Liver (tissue), 9 donors: ENCODE data around the gene GNG3. TPM values are rescaled to one million over a fixed set of nuclear protein-coding genes. Genes with fewer than 3 reads are reported as not detected.

Source experiments
- DNase-seq: peaks from one replicate; pipeline ENCODE4 v3.0.0-alpha.2; 2017; ENCODE audit warnings: low spot score
- H3K27ac ChIP-seq, 2 donors: one replicate each; pipeline ENCODE4 v1.7.0; 2013; ENCODE audit warnings: inconsistent platforms in 2 of 2, low read length in 2 of 2, control low read depth in 1 of 2, low read depth in 1 of 2, mild to moderate bottlenecking in 1 of 2
- H3K27me3 ChIP-seq, 4 donors: one replicate each; pipeline versions ENCODE4 v1.6.1 to v1.7.0; 2013; ENCODE audit warnings: low read length in 3 of 4, inconsistent platforms in 1 of 4, mild to moderate bottlenecking in 1 of 4, moderate library complexity in 1 of 4; ENCODE audit not compliant: control insufficient read depth in 4 of 4, insufficient read depth in 4 of 4
- H3K36me3 ChIP-seq, 4 donors: one replicate each; pipeline versions ENCODE4 v1.6.1 to v1.7.0; 2013; ENCODE audit warnings: low read length in 3 of 4, mild to moderate bottlenecking in 3 of 4, low read depth in 1 of 4, moderate library complexity in 1 of 4; ENCODE audit not compliant: control insufficient read depth in 4 of 4, insufficient read depth in 3 of 4
- H3K4me1 ChIP-seq, 4 donors: one replicate each; pipeline versions ENCODE4 v1.6.1 to v1.7.0; 2013; ENCODE audit warnings: low read length in 3 of 4, mild to moderate bottlenecking in 3 of 4, moderate library complexity in 1 of 4; ENCODE audit not compliant: control insufficient read depth in 4 of 4, insufficient read depth in 4 of 4
- H3K4me3 ChIP-seq, 3 donors: one replicate each; pipeline versions ENCODE4 v1.6.1 to v1.7.0; 2013; ENCODE audit warnings: low read length in 3 of 3, control low read depth in 1 of 3, low read depth in 1 of 3, mild to moderate bottlenecking in 1 of 3
- H3K9ac ChIP-seq, 2 donors: one replicate each; pipeline ENCODE4 v1.7.0; 2013; ENCODE audit warnings: low read length in 2 of 2, mild to moderate bottlenecking in 2 of 2, moderate library complexity in 2 of 2, control low read depth in 1 of 2, low read depth in 1 of 2
- H3K9me3 ChIP-seq, 4 donors: one replicate each; pipeline versions ENCODE4 v1.6.1 to v1.7.0; 2013; ENCODE audit warnings: low read length in 3 of 4; ENCODE audit not compliant: control insufficient read depth in 4 of 4
- EGR1 ChIP-seq, 2 donors: IDR thresholded peaks; 2 replicates each; pipeline ENCODE4 v1.6.1; 2016 to 2018; ENCODE audit warnings: antibody characterized with exemption in 2 of 2, low read depth in 2 of 2
- FOXA1 ChIP-seq: IDR thresholded peaks from 2 replicates; pipeline ENCODE4 v1.6.1; 2016; ENCODE audit warnings: antibody characterized with exemption
- FOXA2 ChIP-seq: IDR thresholded peaks from 2 replicates; pipeline ENCODE4 v1.6.1; 2016; ENCODE audit warnings: antibody characterized with exemption
- HNF4A ChIP-seq, 2 donors: conservative IDR thresholded peaks; 2 replicates each; pipeline ENCODE4 v1.6.1; 2016; ENCODE audit warnings: antibody characterized with exemption in 2 of 2, mild to moderate bottlenecking in 2 of 2
- HNF4G ChIP-seq: IDR thresholded peaks from 2 replicates; pipeline ENCODE4 v1.6.1; 2016; ENCODE audit warnings: antibody characterized with exemption
- JUND ChIP-seq, 2 donors: IDR thresholded peaks; 2 replicates each; pipeline ENCODE4 v1.6.1; 2016; ENCODE audit warnings: antibody characterized with exemption in 2 of 2
- NR2F2 ChIP-seq: IDR thresholded peaks from 2 replicates; pipeline ENCODE4 v1.6.1; 2016; ENCODE audit warnings: antibody characterized with exemption
- RAD21 ChIP-seq, 2 donors: IDR thresholded peaks; 2 replicates each; pipeline ENCODE4 v1.6.1; 2016; ENCODE audit warnings: antibody characterized with exemption in 2 of 2, mild to moderate bottlenecking in 2 of 2
- RXRA ChIP-seq, 2 donors: IDR thresholded peaks; 2 replicates each; pipeline ENCODE4 v1.6.1; 2017 to 2018; ENCODE audit warnings: antibody characterized with exemption in 2 of 2, mild to moderate bottlenecking in 1 of 2
- SP1 ChIP-seq: IDR thresholded peaks from 2 replicates; pipeline ENCODE4 v1.6.1; 2018; ENCODE audit warnings: antibody characterized with exemption, mild to moderate bottlenecking
- TAF1 ChIP-seq: conservative IDR thresholded peaks from 2 replicates; pipeline ENCODE4 v1.6.1; 2016; ENCODE audit warnings: antibody characterized with exemption, mild to moderate bottlenecking
- YY1 ChIP-seq: IDR thresholded peaks from 2 replicates; pipeline ENCODE4 v1.6.1; 2016; ENCODE audit warnings: antibody characterized with exemption, mild to moderate bottlenecking
- WGBS: extraction: QIAGEN DNeasy Blood & Tissue Kit; methylation state at CpG from one replicate; pipeline ENCODE4 v1.1.7; 2013; 5-methylcytosine and 5-hydroxymethylcytosine counted together
- polyA plus RNA-seq, 2 donors: library from polyadenylated mRNA; stranded (reverse) in 1 of 2; unstranded in 1 of 2; fragments of 200-250 nt in 1 of 2; fragments of >200 nt in 1 of 2; fragmentation: Nextera tagmentation in 1 of 2; extraction: Ambion mirVana in 1 of 2; gene quantifications; one replicate each; pipeline versions ENCODE4 v1.2.1 to v1.2.3, GENCODE V29; 2013 to 2015
- total RNA-seq, 2 donors: library from RNA; depleted of rRNA; stranded (reverse); fragments of >200 nt; gene quantifications; one replicate each; pipeline ENCODE4 v1.2.3, GENCODE V29; 2014
- TF ChIP-seq, protein P1 (sequence below): IDR thresholded peaks from 2 replicates; pipeline ENCODE4 v1.6.1; 2016; ENCODE audit warnings: antibody characterized with exemption
- TF ChIP-seq, protein P2 (sequence below): IDR thresholded peaks from 2 replicates; pipeline ENCODE4 v1.6.1; 2016; ENCODE audit warnings: antibody characterized with exemption
- TF ChIP-seq, protein P3 (sequence below): IDR thresholded peaks from 2 replicates; pipeline ENCODE4 v1.6.1; 2016; ENCODE audit warnings: antibody characterized with exemption
- TF ChIP-seq, protein P4 (sequence below): fragments of 150-350 bp; IDR thresholded peaks from 2 replicates; pipeline ENCODE4 v1.5.1; 2017; ENCODE audit warnings: improper control_type of control experiment, low read depth, low read length; ENCODE audit not compliant: missing input control
- TF ChIP-seq, protein P5 (sequence below): IDR thresholded peaks from 2 replicates; pipeline ENCODE4 v1.6.1; 2016; ENCODE audit warnings: antibody characterized with exemption, mild to moderate bottlenecking
- donor health status: healthy.
- donor health status: healthy.
- donor health status: healthy.
- donor health status: healthy.
- donor health status: healthy.

GNG3 gene
- total and polyA plus RNA-seq, 4 donors: 0.19 TPM; not detected in 3

DNA sequence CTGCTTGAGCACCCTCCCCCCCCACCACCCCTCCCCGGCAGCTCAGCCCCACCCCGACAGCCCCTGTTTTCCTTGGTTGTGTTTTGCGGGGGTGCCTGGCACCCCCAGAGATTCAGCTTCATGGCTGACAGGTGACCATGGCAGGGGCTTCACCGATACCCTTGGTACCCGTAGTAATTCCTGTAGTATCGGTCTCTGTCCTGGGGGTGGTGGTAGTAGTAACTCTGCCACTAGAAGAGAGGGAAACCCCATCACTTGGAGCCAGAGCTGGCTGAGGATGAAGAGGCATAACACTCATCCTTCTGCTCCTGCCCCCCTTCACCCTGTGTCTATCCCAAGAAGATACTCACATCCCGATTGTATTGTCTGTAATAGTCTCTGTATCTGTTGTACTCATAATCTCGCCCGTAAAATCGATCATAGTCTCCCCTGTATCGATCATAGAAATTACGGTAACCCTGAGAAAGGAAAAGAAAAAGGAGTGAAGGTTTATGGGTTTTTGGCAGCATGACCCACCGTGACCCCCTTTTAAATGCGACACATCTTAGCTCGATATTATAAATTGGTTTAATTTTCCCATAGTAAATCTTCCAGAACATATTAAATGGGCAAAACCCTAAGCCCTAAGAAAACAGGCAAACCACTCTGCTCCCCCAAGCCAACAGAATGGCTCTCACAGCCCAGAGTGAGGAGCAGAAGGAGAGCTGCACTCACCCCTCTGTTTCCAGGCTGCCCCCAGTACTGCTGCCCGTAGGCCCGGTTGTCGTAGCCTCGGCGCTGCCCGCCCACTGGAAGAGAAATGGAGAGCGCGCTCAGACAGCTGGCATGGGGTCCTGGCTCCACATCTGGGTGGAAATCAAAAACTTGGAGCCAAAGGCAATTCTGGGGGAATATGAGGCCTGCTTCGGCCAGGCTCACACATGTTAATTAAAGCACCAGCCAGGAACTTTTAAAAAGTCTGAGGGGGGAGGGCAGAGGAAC, 8.0 kb downstream of the GNG3 start:
- H3K27me3 ChIP-seq: no peaks in the 10 kb centered on the region
- H3K4me1 ChIP-seq: peaks cover 8 to 50% (median 35%) of the 10 kb centered on the region in 4 donors
- peaks cover 11 to 56% (median 53%) of the 10 kb centered on the region in 4 donors for H3K36me3 ChIP-seq
- no peak overlapping the region for H3K27ac ChIP-seq
- 95% methylated on average over 24 of the region's 24 CpGs for WGBS
- H3K9me3 ChIP-seq: no peaks in the 10 kb centered on the region
- no peak overlapping the region for H3K4me3 ChIP-seq
- H3K9ac ChIP-seq: no peak overlapping the region
- TF ChIP-seq, protein P1, sequence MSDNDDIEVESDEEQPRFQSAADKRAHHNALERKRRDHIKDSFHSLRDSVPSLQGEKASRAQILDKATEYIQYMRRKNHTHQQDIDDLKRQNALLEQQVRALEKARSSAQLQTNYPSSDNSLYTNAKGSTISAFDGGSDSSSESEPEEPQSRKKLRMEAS: no peak
- TF ChIP-seq FOXA2 (no peak), HNF4G (no peak), RAD21 (IDR thresholded peaks at IDR 0.05) (no peak), TAF1 (no peak), SP1 (no peak), FOXA1 (no peak), EGR1 (IDR thresholded peaks at IDR 0.05; ENCODE audit: low read depth in 2 of 2) (no peak), RXRA (IDR thresholded peaks at IDR 0.05) (no peak), HNF4A (conservative IDR thresholded peaks at IDR 0.05) (no peak), YY1 (no peak), JUND (IDR thresholded peaks at IDR 0.05) (no peak)
- TF ChIP-seq, protein P2, sequence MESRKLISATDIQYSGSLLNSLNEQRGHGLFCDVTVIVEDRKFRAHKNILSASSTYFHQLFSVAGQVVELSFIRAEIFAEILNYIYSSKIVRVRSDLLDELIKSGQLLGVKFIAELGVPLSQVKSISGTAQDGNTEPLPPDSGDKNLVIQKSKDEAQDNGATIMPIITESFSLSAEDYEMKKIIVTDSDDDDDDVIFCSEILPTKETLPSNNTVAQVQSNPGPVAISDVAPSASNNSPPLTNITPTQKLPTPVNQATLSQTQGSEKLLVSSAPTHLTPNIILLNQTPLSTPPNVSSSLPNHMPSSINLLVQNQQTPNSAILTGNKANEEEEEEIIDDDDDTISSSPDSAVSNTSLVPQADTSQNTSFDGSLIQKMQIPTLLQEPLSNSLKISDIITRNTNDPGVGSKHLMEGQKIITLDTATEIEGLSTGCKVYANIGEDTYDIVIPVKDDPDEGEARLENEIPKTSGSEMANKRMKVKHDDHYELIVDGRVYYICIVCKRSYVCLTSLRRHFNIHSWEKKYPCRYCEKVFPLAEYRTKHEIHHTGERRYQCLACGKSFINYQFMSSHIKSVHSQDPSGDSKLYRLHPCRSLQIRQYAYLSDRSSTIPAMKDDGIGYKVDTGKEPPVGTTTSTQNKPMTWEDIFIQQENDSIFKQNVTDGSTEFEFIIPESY: no peak
- TF ChIP-seq, protein P3, sequence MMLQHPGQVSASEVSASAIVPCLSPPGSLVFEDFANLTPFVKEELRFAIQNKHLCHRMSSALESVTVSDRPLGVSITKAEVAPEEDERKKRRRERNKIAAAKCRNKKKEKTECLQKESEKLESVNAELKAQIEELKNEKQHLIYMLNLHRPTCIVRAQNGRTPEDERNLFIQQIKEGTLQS: no peak
- DNase-seq: no peak

DNA sequence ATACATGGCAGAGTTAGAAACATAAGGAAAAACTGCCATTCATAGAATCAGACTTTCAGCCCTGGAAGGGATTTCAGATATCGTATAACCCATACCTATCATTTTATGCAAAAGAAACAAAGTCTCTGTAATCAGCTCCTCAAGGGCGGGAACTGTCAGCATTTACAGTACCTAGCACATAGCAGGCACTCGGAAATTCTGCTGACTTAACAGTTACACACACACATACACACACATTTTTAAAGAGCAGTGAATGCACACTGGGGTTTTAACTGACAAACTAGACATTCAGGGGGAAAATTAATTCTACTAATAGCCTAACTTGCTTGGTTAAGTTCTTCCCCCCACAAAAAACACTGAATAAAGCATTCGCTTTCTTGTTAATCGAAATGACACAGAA, 8.7 kb downstream of the GNG3 start:
- H3K4me1 ChIP-seq: peaks cover 8 to 45% (median 32%) of the 10 kb centered on the region in 4 donors
- no peak overlapping the region for H3K9ac ChIP-seq

More for the DNA sequence above, 8.7 kb downstream of the GNG3 start:
- no peak for DNase-seq
- H3K27me3 ChIP-seq: no peaks in the 10 kb centered on the region
- H3K27ac ChIP-seq: no peak overlapping the region
- no peaks in the 10 kb centered on the region for H3K9me3 ChIP-seq
- peaks cover 15 to 61% (median 60%) of the 10 kb centered on the region in 4 donors for H3K36me3 ChIP-seq
- H3K4me3 ChIP-seq: no peak overlapping the region
- WGBS: 90% methylated on average over 5 of the region's 5 CpGs
- no peak for TF ChIP-seq YY1
- TF ChIP-seq RXRA (IDR thresholded peaks at IDR 0.05): no peak
- TF ChIP-seq, protein P4, sequence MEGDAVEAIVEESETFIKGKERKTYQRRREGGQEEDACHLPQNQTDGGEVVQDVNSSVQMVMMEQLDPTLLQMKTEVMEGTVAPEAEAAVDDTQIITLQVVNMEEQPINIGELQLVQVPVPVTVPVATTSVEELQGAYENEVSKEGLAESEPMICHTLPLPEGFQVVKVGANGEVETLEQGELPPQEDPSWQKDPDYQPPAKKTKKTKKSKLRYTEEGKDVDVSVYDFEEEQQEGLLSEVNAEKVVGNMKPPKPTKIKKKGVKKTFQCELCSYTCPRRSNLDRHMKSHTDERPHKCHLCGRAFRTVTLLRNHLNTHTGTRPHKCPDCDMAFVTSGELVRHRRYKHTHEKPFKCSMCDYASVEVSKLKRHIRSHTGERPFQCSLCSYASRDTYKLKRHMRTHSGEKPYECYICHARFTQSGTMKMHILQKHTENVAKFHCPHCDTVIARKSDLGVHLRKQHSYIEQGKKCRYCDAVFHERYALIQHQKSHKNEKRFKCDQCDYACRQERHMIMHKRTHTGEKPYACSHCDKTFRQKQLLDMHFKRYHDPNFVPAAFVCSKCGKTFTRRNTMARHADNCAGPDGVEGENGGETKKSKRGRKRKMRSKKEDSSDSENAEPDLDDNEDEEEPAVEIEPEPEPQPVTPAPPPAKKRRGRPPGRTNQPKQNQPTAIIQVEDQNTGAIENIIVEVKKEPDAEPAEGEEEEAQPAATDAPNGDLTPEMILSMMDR: no peak
- TF ChIP-seq, protein P5, sequence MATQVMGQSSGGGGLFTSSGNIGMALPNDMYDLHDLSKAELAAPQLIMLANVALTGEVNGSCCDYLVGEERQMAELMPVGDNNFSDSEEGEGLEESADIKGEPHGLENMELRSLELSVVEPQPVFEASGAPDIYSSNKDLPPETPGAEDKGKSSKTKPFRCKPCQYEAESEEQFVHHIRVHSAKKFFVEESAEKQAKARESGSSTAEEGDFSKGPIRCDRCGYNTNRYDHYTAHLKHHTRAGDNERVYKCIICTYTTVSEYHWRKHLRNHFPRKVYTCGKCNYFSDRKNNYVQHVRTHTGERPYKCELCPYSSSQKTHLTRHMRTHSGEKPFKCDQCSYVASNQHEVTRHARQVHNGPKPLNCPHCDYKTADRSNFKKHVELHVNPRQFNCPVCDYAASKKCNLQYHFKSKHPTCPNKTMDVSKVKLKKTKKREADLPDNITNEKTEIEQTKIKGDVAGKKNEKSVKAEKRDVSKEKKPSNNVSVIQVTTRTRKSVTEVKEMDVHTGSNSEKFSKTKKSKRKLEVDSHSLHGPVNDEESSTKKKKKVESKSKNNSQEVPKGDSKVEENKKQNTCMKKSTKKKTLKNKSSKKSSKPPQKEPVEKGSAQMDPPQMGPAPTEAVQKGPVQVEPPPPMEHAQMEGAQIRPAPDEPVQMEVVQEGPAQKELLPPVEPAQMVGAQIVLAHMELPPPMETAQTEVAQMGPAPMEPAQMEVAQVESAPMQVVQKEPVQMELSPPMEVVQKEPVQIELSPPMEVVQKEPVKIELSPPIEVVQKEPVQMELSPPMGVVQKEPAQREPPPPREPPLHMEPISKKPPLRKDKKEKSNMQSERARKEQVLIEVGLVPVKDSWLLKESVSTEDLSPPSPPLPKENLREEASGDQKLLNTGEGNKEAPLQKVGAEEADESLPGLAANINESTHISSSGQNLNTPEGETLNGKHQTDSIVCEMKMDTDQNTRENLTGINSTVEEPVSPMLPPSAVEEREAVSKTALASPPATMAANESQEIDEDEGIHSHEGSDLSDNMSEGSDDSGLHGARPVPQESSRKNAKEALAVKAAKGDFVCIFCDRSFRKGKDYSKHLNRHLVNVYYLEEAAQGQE: no peak
- TF ChIP-seq, protein P1: no peak
- no peak for TF ChIP-seq TAF1
- TF ChIP-seq, protein P3: no peak
- no peak for TF ChIP-seq RAD21 (IDR thresholded peaks at IDR 0.05)
- TF ChIP-seq NR2F2: no peak
- TF ChIP-seq HNF4A (conservative IDR thresholded peaks at IDR 0.05): no peak
- TF ChIP-seq, protein P2: no peak
- TF ChIP-seq HNF4G: no peak
